Measurements from ENCODE around the gene BANF2. TPM values are rescaled to one million over a fixed set of nuclear protein-coding genes. Genes with fewer than 3 reads are reported as not detected.
A peak's percentile ranks its signal among the peaks of the same experiment; 100 is the strongest.

BANF2 gene
- polyA plus RNA-seq, 3 donors: not detected

DNA sequence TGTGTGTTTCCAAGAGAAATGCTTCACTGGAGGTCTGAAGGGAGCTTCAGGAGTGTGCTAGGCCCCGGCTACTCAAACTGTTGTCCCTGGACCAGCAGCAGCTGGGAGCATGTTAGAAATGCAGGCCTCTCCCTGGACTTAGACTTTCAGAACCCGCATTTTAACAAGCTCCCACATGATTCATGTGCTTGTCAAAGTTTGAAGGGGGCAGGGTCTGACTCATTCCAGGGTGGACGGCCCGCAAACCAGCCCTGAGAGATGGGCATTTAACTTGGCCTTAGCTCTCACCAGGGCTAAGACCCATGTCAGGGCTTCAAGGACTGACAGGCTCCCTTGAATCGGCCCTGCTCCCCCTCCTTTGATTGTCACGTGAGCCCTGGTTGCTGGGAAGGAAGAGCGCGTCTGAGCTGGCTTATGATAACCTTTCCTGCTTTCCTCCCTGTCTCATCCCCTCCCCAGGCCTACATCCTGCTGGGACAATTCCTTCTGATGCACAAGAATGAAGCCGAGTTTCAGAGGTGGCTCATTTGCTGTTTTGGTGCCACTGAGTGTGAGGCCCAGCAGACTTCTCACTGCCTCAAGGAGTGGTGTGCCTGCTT lies 35.5 kb downstream of the BANF2 start:
- no peak overlapping the region for H3K27ac ChIP-seq (ENCODE audit: low read depth in 1 of 2, low read length in 2 of 2)
- H3K79me2 ChIP-seq (ENCODE audit: insufficient read depth, low read length): no peaks in the 10 kb centered on the region
- Mint-ChIP-seq H3K27ac (peak overlapping the region in 2 of 7 donors; percentile 7 to 18), H3K4me3 (no peak overlapping the region), H3K36me3 (no peaks in the 10 kb centered on the region), H3K27me3 (ENCODE audit: low read depth in 3 of 3) (peaks cover 0 to 5% (median 4%) of the 10 kb centered on the region in 3 donors), H3K9me3 (peaks cover 3 to 19% (median 10%) of the 10 kb centered on the region in 7 donors), H3K4me1 (no peaks in the 10 kb centered on the region)
- no peaks in the 10 kb centered on the region for H4K20me1 ChIP-seq (ENCODE audit: insufficient read depth, low read length)
- intact Hi-C loops (cut with micrococcal nuclease): no loop called here
- 83% methylated on average over 5 of the region's 9 CpGs for WGBS (ENCODE audit: insufficient coverage)
- H3K9ac ChIP-seq (ENCODE audit: insufficient read depth, low read length, poor library complexity, severe bottlenecking): no peak overlapping the region
- H2AFZ ChIP-seq (ENCODE audit: insufficient read depth, low read depth, low read length, poor library complexity, severe bottlenecking): no peak overlapping the region
- H3K9me3 ChIP-seq (replicated peaks in 1 of 2; ENCODE audit: control insufficient read depth in 1 of 2, insufficient read depth in 1 of 2, low read length in 2 of 2): peaks cover 4% of the 10 kb centered on the region in 2 donors
- no peak for DNase-seq
- H3K4me2 ChIP-seq (replicated peaks; ENCODE audit: extremely low read depth, low read length, poor library complexity, severe bottlenecking): no peak overlapping the region
- H3K4me3 ChIP-seq (replicated peaks in 1 of 3; ENCODE audit: low read depth in 2 of 3, low read length in 3 of 3): no peak overlapping the region
- TF ChIP-seq, protein P1, sequence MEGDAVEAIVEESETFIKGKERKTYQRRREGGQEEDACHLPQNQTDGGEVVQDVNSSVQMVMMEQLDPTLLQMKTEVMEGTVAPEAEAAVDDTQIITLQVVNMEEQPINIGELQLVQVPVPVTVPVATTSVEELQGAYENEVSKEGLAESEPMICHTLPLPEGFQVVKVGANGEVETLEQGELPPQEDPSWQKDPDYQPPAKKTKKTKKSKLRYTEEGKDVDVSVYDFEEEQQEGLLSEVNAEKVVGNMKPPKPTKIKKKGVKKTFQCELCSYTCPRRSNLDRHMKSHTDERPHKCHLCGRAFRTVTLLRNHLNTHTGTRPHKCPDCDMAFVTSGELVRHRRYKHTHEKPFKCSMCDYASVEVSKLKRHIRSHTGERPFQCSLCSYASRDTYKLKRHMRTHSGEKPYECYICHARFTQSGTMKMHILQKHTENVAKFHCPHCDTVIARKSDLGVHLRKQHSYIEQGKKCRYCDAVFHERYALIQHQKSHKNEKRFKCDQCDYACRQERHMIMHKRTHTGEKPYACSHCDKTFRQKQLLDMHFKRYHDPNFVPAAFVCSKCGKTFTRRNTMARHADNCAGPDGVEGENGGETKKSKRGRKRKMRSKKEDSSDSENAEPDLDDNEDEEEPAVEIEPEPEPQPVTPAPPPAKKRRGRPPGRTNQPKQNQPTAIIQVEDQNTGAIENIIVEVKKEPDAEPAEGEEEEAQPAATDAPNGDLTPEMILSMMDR (IDR thresholded peaks at IDR 0.05): no peak
- no peaks in the 10 kb centered on the region for H3K27me3 ChIP-seq (ENCODE audit: control insufficient read depth in 2 of 2, insufficient read depth in 2 of 2, low read length in 2 of 2)
- no peaks in the 10 kb centered on the region for H3K4me1 ChIP-seq (ENCODE audit: control insufficient read depth in 1 of 2, insufficient read depth in 2 of 2, low read length in 2 of 2)
- H3K36me3 ChIP-seq (replicated peaks in 1 of 2; ENCODE audit: control insufficient read depth in 1 of 2, insufficient read depth in 2 of 2, low read length in 2 of 2): no peaks in the 10 kb centered on the region

DNA sequence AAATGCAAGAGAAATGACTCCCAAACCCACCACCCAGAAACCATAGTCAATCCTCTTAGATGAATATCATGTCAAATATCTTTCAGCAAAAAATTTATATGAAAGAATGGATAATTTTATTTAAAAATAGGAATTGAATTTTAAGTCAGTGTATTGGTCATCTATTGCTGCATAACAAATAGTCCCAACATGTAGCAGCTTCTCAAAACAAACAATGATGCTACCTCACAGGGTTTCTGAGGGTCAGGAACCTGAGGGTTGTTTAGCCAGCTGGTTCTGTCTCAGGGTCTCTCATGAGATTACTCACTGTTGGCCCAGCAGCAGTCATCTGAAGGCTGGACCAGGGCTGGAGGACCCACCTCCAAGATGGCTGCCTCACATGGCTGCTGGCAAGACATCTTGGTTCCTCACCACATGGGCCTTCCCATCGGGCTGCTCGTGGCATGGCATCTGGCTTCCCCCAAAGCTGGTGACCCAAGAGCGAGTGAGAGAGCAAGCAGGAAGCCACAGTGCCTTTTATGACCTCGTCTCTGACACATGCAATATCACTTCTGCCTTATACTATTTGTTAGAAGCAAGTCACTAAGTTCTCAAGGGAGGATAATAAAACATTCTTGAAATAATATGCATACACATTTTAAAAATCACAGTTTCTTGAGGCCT lies 36.3 kb downstream of the BANF2 start:
- Histone ChIP-seq H3K79me2 (ENCODE audit: insufficient read depth, low read length) (no peaks in the 10 kb centered on the region), H3K36me3 (replicated peaks in 1 of 2; ENCODE audit: control insufficient read depth in 1 of 2, insufficient read depth in 2 of 2, low read length in 2 of 2) (no peaks in the 10 kb centered on the region), H3K27me3 (ENCODE audit: control insufficient read depth in 2 of 2, insufficient read depth in 2 of 2, low read length in 2 of 2) (no peaks in the 10 kb centered on the region), H3K27ac (ENCODE audit: low read depth in 1 of 2, low read length in 2 of 2) (no peak overlapping the region), H3K4me2 (replicated peaks; ENCODE audit: extremely low read depth, low read length, poor library complexity, severe bottlenecking) (no peak overlapping the region), H2AFZ (ENCODE audit: insufficient read depth, low read depth, low read length, poor library complexity, severe bottlenecking) (no peak overlapping the region), H3K4me3 (replicated peaks in 1 of 3; ENCODE audit: low read depth in 2 of 3, low read length in 3 of 3) (no peak overlapping the region), H4K20me1 (ENCODE audit: insufficient read depth, low read length) (no peaks in the 10 kb centered on the region), H3K9ac (ENCODE audit: insufficient read depth, low read length, poor library complexity, severe bottlenecking) (no peak overlapping the region), H3K9me3 (replicated peaks in 1 of 2; ENCODE audit: control insufficient read depth in 1 of 2, insufficient read depth in 1 of 2, low read length in 2 of 2) (peaks cover 4% of the 10 kb centered on the region in 2 donors), H3K4me1 (ENCODE audit: control insufficient read depth in 1 of 2, insufficient read depth in 2 of 2, low read length in 2 of 2) (no peaks in the 10 kb centered on the region)
- H3K4me3 Mint-ChIP-seq: no peak overlapping the region
- DNase-seq: no peak
- no peaks in the 10 kb centered on the region for H3K4me1 Mint-ChIP-seq
- peaks cover 3 to 19% (median 10%) of the 10 kb centered on the region in 7 donors for H3K9me3 Mint-ChIP-seq
- TF ChIP-seq, protein P1 (IDR thresholded peaks at IDR 0.05): no peak
- intact Hi-C loops (cut with micrococcal nuclease): no loop called here
- 77% methylated on average over 3 of the region's 4 CpGs for WGBS (ENCODE audit: insufficient coverage)
- H3K27me3 Mint-ChIP-seq (ENCODE audit: low read depth in 3 of 3): peaks cover 0 to 5% (median 3%) of the 10 kb centered on the region in 3 donors
- no peaks in the 10 kb centered on the region for H3K36me3 Mint-ChIP-seq
- H3K27ac Mint-ChIP-seq: no peak overlapping the region
